Keratinocyte (primary cell): ENCODE measurements around the gene WDR4. TPM values are rescaled to one million over a fixed set of nuclear protein-coding genes. Genes with fewer than 3 reads are reported as not detected.

Source experiments
- DNase-seq: peaks from one replicate; pipeline ENCODE4 v3.0.0-alpha.2; 2011; ENCODE audit warnings: low read depth, missing footprints, low spot score
- FAIRE-seq: peaks from 2 replicates; lab custom pipeline; 2011; peaks lifted over from hg19 to GRCh38; lab: Jason Lieb, UNC
- H2AFZ ChIP-seq: 2 replicates; pipeline ENCODE4 v1.6.0; 2012; ENCODE audit warnings: low read length, control low read depth, inconsistent platforms; ENCODE audit not compliant: control insufficient read depth
- H3K27ac ChIP-seq: 2 replicates; pipeline ENCODE4 v1.5.1; 2011; ENCODE audit warnings: low read length; ENCODE audit not compliant: control insufficient read depth, insufficient read depth
- H3K27me3 ChIP-seq: 3 replicates; pipeline ENCODE4 v1.6.0; 2011; ENCODE audit warnings: low read length; ENCODE audit not compliant: control insufficient read depth, insufficient read depth; ENCODE audit errors: extremely low read depth
- H3K36me3 ChIP-seq, 2 experiments: 2 replicates in 1 of 2; 3 replicates in 1 of 2; pipeline ENCODE4 v1.5.1; 2011; ENCODE audit warnings: low read length in 2 of 2, mild to moderate bottlenecking in 1 of 2; ENCODE audit not compliant: control insufficient read depth in 2 of 2, insufficient read depth in 2 of 2; ENCODE audit errors: extremely low read depth in 1 of 2
- H3K4me1 ChIP-seq: 3 replicates; pipeline ENCODE4 v1.5.1; 2011; ENCODE audit warnings: low read length; ENCODE audit not compliant: control insufficient read depth, insufficient read depth; ENCODE audit errors: extremely low read depth
- H3K4me2 ChIP-seq: 3 replicates; pipeline ENCODE4 v1.6.0; 2011; ENCODE audit warnings: low read depth, low read length; ENCODE audit not compliant: control insufficient read depth, insufficient read depth; ENCODE audit errors: extremely low read depth
- H3K4me3 ChIP-seq, 3 experiments: fragments of 200-600 bp in 1 of 3; sonication (generic) in 1 of 3; 2 replicates in 2 of 3; 3 replicates in 1 of 3; pipeline ENCODE4 v1.5.1; 2011 to 2016; ENCODE audit warnings: low read length in 3 of 3, mild to moderate bottlenecking in 3 of 3, control low read depth in 2 of 3, inconsistent platforms in 1 of 3, low read depth in 1 of 3, mixed read lengths in 1 of 3, mixed run types in 1 of 3, moderate library complexity in 1 of 3; ENCODE audit not compliant: control insufficient read depth in 2 of 3, insufficient read depth in 2 of 3; ENCODE audit errors: extremely low read depth in 1 of 3
- H3K79me2 ChIP-seq: 2 replicates; pipeline ENCODE4 v1.6.0; 2012; ENCODE audit warnings: low read length; ENCODE audit not compliant: control insufficient read depth, insufficient read depth
- H3K9ac ChIP-seq: 3 replicates; pipeline ENCODE4 v1.6.0; 2011; ENCODE audit warnings: low read length; ENCODE audit not compliant: control insufficient read depth, insufficient read depth; ENCODE audit errors: extremely low read depth
- H3K9me1 ChIP-seq: 3 replicates; pipeline ENCODE4 v1.6.0; 2011; ENCODE audit warnings: low read length; ENCODE audit not compliant: control insufficient read depth, insufficient read depth; ENCODE audit errors: extremely low read depth
- H3K9me3 ChIP-seq: 2 replicates; pipeline ENCODE4 v1.5.1; 2012; ENCODE audit warnings: low read depth, low read length; ENCODE audit not compliant: control insufficient read depth
- H4K20me1 ChIP-seq: 3 replicates; pipeline ENCODE4 v1.6.0; 2011; ENCODE audit warnings: low read length; ENCODE audit not compliant: control insufficient read depth, insufficient read depth; ENCODE audit errors: extremely low read depth
- EZH2 ChIP-seq: IDR thresholded peaks from one replicate; pipeline ENCODE4 v1.6.1; 2012; ENCODE audit warnings: inconsistent platforms, mild to moderate bottlenecking, low read length, moderate library complexity
- dilution Hi-C: fragments of 300-500 bp; cut with MboI; formaldehyde crosslinking; loops from one replicate; pipeline ENCODE4 v1.7.0; 2020; ENCODE audit warnings: low sequenced_read_pairs; ENCODE audit not compliant: extremely low pct_ligation_motif_present
- polyA plus RNA-seq, 5 experiments: library from polyadenylated mRNA; depleted of rRNA in 3 of 5; stranded (reverse) in 3 of 5; stranded (forward) in 1 of 5; unstranded in 1 of 5; fragments of >200 nt; gene quantifications; 1 replicate in 1 of 5; 2 replicates in 3 of 5; 3 replicates in 1 of 5; pipeline versions ENCODE4 v1.2.1 to v1.2.3, GENCODE V29; 2011 to 2012; ENCODE audit warnings: missing spikeins in 2 of 5, low read depth in 1 of 5, low replicate concordance in 1 of 5
- TF ChIP-seq, protein P1 (sequence below), 3 experiments: IDR thresholded peaks in 1 of 3; conservative IDR thresholded peaks in 1 of 3; optimal IDR thresholded peaks in 1 of 3; 2 replicates in 2 of 3; 3 replicates in 1 of 3; pipeline versions ENCODE3 to v1.5.1; 2011; ENCODE audit warnings: low read length in 3 of 3, mild to moderate bottlenecking in 3 of 3, moderate library complexity in 2 of 3, control low read depth in 1 of 3, inconsistent platforms in 1 of 3; ENCODE audit not compliant: insufficient read depth in 2 of 3; ENCODE audit errors: extremely low read depth in 1 of 3

WDR4 gene
- polyA plus RNA-seq, 1 donor (not counting 4 experiments of a cell fraction or from before 2014, with no cell fraction given): 14.9 TPM

DNA sequence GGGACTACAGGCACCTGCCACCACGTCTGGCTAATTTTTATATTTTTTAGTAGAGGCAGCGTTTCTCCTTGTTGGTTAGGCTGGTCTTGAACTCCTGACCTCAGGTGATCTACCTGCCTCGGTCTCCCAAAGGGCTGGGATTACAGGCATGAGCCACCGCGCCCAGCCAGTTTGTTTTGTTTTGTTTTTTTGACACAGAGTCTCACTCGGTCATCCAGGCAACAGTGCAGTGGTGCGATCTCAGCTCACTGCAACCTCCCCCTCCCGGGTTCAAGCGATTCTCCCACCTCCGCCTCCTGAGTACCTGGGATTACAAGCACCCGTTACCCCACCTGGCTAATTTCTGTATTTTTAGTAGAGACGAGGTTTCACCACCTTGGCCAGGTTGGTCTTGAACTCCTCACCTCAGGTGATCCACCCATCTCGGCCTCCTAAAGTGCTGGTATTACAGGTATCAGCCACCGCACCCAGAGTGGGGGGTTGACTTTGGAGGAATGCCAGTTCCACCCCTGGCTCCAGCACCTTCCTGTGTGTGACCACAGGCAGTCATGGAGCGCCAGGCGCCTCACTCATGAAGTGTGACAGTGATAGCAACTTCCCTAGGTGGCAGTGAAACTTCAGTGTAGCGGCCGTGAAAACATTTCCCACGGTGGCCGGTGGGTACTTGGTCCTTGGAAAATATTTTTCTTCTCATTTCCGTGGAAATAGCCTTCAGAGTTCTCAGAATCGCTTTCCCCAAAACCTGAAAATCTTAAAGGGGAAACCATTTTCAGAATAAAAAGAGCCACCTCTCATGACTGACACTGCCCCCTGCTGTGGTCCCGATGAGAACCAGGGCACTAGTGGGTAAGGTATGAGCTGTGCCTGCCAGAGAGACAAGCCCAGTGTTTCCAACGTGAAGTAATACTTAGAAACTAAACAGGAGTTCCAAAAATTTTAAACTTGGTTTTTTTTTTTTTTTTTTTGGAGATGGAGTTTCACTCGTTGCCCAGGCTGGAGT is 48.6 kb downstream of the WDR4 start:
- dilution Hi-C loops: no loop called here
- Histone ChIP-seq H3K4me1 (no peaks in the 10 kb centered on the region), H3K27ac (no peak overlapping the region), H3K4me2 (no peak overlapping the region), H3K9me3 (no peaks in the 10 kb centered on the region), H2AFZ (no peak overlapping the region), H3K27me3 (no peaks in the 10 kb centered on the region), H3K9ac (no peak overlapping the region), H3K79me2 (no peaks in the 10 kb centered on the region), H4K20me1 (no peaks in the 10 kb centered on the region), H3K9me1 (peaks cover 2% of the 10 kb centered on the region), H3K4me3 (no peak overlapping the region), H3K36me3 (no peaks in the 10 kb centered on the region)
- TF ChIP-seq EZH2: no peak
- TF ChIP-seq, protein P1, sequence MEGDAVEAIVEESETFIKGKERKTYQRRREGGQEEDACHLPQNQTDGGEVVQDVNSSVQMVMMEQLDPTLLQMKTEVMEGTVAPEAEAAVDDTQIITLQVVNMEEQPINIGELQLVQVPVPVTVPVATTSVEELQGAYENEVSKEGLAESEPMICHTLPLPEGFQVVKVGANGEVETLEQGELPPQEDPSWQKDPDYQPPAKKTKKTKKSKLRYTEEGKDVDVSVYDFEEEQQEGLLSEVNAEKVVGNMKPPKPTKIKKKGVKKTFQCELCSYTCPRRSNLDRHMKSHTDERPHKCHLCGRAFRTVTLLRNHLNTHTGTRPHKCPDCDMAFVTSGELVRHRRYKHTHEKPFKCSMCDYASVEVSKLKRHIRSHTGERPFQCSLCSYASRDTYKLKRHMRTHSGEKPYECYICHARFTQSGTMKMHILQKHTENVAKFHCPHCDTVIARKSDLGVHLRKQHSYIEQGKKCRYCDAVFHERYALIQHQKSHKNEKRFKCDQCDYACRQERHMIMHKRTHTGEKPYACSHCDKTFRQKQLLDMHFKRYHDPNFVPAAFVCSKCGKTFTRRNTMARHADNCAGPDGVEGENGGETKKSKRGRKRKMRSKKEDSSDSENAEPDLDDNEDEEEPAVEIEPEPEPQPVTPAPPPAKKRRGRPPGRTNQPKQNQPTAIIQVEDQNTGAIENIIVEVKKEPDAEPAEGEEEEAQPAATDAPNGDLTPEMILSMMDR (optimal IDR thresholded peaks at IDR 0.05 in 1 of 3, IDR thresholded peaks at IDR 0.05 in 1 of 3, conservative IDR thresholded peaks at IDR 0.05 in 1 of 3; ENCODE audit: extremely low read depth in 1 of 3, insufficient read depth in 2 of 3, low read length in 3 of 3): peak in 1 of 3 experiments; percentile 23
- DNase-seq (no peak), FAIRE-seq (no peak)

DNA sequence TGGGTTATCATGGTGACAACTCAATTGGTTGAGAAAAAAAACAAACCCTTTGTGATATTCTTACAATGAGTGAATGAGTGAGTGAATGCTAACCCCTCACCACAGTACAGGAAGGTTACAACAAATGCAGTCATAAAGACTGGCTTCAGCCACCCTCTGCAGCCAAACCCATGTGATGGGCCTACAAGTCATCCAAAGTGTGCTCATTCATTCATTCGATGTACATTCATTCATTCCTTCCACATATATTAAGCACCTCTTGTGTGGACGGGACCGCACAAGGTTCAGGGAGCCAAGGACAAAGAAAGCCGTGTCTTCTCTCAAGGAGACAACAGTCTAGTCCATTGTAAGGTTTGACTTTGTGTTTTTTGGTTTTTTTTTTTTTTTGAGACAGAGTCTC is 49.4 kb downstream of the WDR4 start:
- Histone ChIP-seq H3K27me3 (no peaks in the 10 kb centered on the region), H3K9me1 (no peaks in the 10 kb centered on the region), H3K4me1 (no peaks in the 10 kb centered on the region), H3K36me3 (no peaks in the 10 kb centered on the region), H3K4me3 (no peak overlapping the region), H3K4me2 (no peak overlapping the region), H3K27ac (no peak overlapping the region), H3K9ac (no peak overlapping the region), H4K20me1 (no peaks in the 10 kb centered on the region), H3K9me3 (no peaks in the 10 kb centered on the region), H2AFZ (no peak overlapping the region), H3K79me2 (no peaks in the 10 kb centered on the region)
- dilution Hi-C loops: no loop called here
- no peak for FAIRE-seq
- no peak for DNase-seq
- TF ChIP-seq EZH2: no peak
- TF ChIP-seq, protein P1 (optimal IDR thresholded peaks at IDR 0.05 in 1 of 3, IDR thresholded peaks at IDR 0.05 in 1 of 3, conservative IDR thresholded peaks at IDR 0.05 in 1 of 3; ENCODE audit: extremely low read depth in 1 of 3, insufficient read depth in 2 of 3, low read length in 3 of 3): no peak
